Left renal pelvis (tissue), 4 donors: ENCODE results near the gene HRAS. TPM values are rescaled to one million over a fixed set of nuclear protein-coding genes. Genes with fewer than 3 reads are reported as not detected.
"Not testable (repeated sequence)": the region's sequence is repeated elsewhere in the genome, so short reads cannot be mapped to it uniquely, and the experiment has no call there.

Source experiments
- DNase-seq, 4 donors: peaks; one replicate each; pipeline ENCODE4 v3.0.0-alpha.2; 2013; ENCODE audit warnings: low read depth in 4 of 4, low spot score in 3 of 4
- polyA plus RNA-seq, 4 donors: library from polyadenylated mRNA; unstranded; fragments of 120-200 nt; gene quantifications; one replicate each; pipeline ENCODE4 v1.2.1, GENCODE V29; 2013; ENCODE audit not compliant: insufficient read length in 4 of 4

The HRAS gene
- polyA plus RNA-seq, 4 donors, result 30.9 to 55.9 (median 41.2) TPM

GRCh38 chr11:534396-535209, 773 bp downstream of the HRAS start:
- no peak for DNase-seq

GRCh38 chr11:533586-534395, 1.6 kb downstream of the HRAS start:
- no peak for DNase-seq

GRCh38 chr11:532986-533585, 2.3 kb downstream of the HRAS start:
- DNase-seq, result no peak

- no peak for DNase-seq
Observed at GRCh38 chr11:532527-532985, 2.8 kb downstream of the HRAS start.

GRCh38 chr11:531919-532526, 3.4 kb downstream of the HRAS start:
- DNase-seq, result no peak

- DNase-seq, result no peak
Observed at GRCh38 chr11:530960-531831, 4.2 kb downstream of the HRAS start.

GRCh38 chr11:529728-530411, 5.5 kb downstream of the HRAS start:
- no peak for DNase-seq

GRCh38 chr11:528815-529727, 6.3 kb downstream of the HRAS start:
- no peak for DNase-seq

GRCh38 chr11:528166-528814, 7.1 kb downstream of the HRAS start:
- DNase-seq, result no peak

GRCh38 chr11:526192-526591, 9.2 kb downstream of the HRAS start:
- no peak for DNase-seq

- DNase-seq, result no peak
Observed at GRCh38 chr11:521177-521688, 14.1 kb downstream of the HRAS start.

GRCh38 chr11:520428-521176, 14.8 kb downstream of the HRAS start:
- no peak for DNase-seq

GRCh38 chr11:518463-519202, 16.7 kb downstream of the HRAS start:
- DNase-seq, result peak in 1 of 4 donors; percentile 45

- DNase-seq, result not testable (repeated sequence)
Observed at GRCh38 chr11:516918-517685, 18.3 kb downstream of the HRAS start.

- no peak for DNase-seq
Observed at GRCh38 chr11:516400-516799, 19.0 kb downstream of the HRAS start.
